Measurements from ENCODE around the gene DDX31.
A peak's percentile ranks its signal among the peaks of the same experiment; 100 is the strongest.

Gene DDX31

DNA sequence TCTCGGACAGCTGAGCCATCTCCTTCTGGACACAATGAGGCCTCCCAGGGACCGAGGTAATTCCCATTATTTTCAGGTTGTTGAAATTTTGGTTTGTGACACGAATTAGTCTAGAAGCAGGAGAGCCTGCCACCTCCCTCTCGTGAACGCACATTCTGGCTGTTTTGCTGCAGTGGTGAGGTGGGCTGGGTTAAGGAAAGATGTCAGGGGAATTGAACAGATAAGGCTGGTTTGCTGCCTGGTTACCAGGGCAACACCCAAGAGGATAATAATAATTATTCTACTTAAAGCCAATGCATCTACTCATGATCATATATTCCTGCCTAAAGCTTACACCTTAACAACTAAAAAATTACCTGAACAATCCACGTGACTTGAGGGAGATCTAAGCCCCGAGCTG, 38.1 kb downstream of the DDX31 start:
- DNase-seq: peak in 1 of 2 experiments; percentile 42

DNA sequence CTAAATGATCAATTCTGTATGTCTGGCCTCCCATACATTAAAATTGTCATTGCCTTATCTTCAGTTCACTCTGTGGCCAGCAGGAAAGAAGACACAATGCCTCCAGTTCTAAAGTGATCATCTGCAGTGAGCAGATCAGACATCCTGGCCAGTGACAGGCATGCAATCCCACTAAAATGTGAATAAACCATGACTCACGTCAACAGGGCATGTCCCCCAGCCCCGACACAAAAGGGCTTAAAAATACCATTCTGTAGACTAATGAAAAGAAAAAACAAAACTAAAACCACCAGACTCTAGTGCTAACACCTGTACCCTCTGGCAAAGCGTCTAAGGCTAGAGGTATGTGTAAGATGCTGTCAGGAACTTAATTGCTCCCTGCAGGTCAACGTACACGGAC, 38.5 kb downstream of the DDX31 start:
- DNase-seq: peak in 1 of 2 experiments; percentile 53

DNA sequence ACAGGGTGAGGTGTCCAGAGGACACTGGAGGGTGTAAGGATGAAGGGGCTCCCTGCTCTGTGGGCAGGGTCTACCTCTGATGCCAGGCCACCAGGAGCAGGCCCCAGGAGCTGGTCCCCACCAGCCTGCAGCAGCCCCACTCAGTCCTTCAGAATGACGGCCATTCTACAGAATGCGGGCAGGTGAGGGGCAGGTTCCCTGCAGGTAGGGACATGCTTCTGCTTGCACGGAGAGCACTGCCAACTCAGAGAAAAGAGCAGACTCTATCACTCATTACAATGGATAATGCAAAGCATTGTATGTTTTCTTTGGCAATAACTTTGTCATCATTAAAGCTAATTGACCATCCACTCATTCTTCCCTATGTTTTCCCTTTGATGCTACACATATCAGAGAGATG, 39.0 kb downstream of the DDX31 start:
- peak in 1 of 2 experiments; percentile 61 for DNase-seq

GRCh38 chr9:132630116-132630515, 39.7 kb downstream of the DDX31 start:
- DNase-seq: no peak

- no peak for DNase-seq
Observed at GRCh38 chr9:132628746-132629145, 41.0 kb downstream of the DDX31 start.

DNA sequence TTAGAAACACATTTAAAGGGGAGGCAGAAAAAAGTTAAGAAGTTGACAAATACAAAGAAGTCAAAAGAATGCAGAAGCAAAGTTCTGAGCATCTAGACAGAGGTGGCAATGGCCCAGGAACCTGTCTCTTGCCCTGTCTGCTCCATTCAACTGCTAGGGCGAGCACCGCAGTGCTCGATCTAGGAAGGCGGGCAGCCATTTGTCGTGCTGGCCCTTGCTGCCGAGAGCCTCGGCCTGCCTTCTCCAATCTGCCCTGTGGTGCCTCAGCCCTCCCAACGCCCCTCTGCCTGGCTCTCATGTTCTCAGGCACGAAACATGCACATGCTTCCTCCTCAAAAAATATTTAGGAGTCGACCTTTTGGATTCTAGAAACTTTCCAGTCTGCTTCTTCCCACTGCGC, 42.2 kb downstream of the DDX31 start:
- no peak for DNase-seq

DNA sequence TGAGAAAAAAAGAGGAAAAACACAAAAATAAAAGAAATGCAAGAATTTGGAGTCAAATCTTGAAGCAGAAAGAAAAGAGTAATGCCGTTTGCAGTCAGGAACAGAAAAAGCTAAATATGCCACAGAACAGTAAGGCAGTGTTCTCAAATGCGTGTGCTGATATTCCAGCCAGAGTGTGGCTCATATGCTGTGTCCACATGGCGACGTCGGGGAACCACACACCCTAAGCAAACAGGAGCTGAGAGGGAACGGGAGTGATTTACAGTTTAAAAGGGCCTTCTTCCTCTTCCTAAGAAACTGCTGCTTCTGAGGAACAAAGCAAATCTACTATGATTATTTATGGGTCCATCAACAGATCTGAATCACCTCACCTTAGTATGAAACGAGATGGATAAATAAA, 42.7 kb downstream of the DDX31 start:
- no peak for DNase-seq

DNA sequence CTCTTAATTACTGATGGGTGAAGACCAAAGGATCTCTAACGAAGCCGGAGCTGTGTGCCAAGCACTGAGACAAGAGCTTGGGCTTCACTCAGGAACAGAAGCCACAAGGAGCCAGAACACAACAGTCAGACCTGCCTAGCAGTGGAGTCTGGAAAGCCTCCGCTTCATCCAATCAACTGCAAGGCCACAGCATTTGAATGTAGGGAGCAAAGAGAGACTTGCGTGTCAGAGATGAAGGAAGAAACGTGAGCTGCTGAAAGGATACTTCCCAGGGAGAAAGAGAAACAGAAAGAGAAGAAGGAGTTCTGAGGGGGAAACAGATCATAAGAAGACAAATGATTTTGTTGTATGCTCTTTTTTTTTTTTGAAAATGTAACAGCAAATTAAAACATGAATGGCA, 43.5 kb downstream of the DDX31 start:
- DNase-seq: no peak

GRCh38 chr9:132622159-132622558, 47.6 kb downstream of the DDX31 start:
- DNase-seq: no peak

DNA sequence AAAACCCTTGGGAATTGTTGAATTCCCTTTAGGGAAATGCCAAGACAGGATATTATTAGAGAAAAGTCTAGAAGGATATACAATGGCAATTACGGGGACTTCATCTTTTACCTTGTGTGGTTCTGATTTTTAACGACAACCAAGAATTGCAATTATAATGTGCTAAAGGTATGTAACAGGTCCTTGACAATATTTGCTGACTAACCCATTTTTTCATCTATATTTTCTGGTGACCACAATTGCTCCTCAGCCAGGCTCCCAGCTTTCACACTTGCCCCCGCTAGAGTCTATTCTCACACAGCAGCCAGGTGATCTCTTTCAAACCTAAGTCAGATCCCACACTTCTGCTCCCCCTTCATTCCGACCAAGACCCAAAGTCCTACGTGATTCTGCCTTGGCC, 53.1 kb downstream of the DDX31 start:
- DNase-seq: no peak

GRCh38 chr9:132615774-132616173, 54.0 kb downstream of the DDX31 start:
- DNase-seq: no peak

GRCh38 chr9:132614324-132614723, 55.5 kb downstream of the DDX31 start:
- DNase-seq: no peak

GRCh38 chr9:132610661-132611060, 59.1 kb downstream of the DDX31 start:
- DNase-seq: no peak

DNA sequence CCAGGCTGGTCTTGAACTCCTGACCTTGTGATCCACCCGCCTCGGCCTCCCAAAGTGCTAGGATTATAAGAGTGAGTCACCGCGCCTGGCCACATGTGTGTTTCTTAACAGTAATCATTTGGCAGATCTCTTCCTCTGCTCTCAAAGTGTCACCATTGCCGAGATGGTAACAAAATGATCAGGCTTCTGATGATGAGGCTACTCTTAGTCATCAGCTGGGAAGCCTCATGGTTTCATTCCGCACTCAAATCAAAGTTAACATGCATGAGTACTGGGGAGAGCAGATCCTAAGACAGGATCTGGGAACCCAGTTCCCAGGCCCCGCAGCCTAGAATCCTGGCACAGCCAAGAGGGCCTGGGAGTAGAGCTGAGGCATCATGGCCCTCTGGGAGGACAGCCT, 60.0 kb downstream of the DDX31 start:
- no peak for DNase-seq

DNA sequence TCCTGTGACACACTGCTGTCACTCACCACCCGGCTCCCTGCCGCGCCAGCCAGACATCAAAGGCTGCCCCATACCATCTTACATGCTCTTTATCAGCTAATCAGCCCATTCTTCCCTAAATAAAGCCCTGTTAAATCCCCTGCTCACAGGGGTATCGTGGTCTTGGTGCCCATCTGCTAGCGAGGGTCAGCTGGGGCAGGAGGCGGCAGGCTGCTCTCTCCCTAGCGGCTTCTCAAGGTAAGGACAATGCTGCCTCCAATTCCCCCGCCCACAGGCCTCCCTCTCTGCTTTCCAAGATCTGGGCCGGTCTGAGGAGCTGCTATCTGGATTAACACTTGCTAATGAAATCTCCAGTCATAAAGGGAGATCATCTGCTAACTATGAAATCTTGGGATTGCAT, 60.6 kb downstream of the DDX31 start:
- no peak for DNase-seq

GRCh38 chr9:132606066-132606465, 63.7 kb downstream of the DDX31 start:
- DNase-seq: no peak

DNA sequence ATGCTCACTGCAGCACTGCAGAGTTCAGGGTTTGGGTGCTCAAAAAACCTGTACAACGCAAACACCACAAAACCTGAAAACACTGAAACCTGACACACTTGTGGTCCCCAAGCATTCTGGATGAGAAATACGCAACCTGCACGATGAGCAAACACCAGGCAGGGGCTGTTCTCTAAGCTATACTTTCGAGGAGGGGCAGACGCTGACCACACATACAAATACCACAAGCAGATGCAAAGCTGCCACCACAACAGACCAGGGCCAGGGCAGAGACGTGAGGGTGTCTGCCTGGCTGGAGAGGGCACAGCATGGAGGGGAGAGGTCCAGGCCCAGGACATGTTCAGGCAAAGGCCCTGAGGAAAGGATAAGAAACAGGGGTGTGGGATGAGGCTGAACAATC, 64.4 kb downstream of the DDX31 start:
- DNase-seq: no peak

DNA sequence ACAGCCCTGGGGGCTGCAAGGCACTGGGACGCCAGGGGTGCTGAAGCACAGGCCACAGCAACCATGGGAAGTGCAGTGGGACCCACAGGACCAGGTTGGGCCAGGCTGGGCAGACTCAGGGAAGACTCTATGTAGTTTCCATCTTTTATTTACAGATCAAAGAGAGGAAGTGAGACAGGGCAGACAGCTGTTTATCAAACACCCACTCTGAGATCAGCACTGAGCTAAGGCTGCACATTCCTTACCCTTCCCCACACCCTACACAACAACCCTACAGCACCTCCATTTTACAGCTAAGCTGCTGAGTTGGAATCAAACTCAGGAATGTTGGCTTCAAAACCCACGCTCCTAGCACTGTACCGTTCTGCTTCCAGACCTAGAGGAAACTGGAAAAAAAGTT, 67.6 kb downstream of the DDX31 start:
- no peak for DNase-seq

GRCh38 chr9:132600326-132600984, 69.3 kb downstream of the DDX31 start:
- DNase-seq: no peak

- no peak for DNase-seq
Observed at GRCh38 chr9:132597073-132597775, 72.6 kb downstream of the DDX31 start.

- no peak for DNase-seq
Observed at GRCh38 chr9:132596200-132596599, 73.6 kb downstream of the DDX31 start.

DNA sequence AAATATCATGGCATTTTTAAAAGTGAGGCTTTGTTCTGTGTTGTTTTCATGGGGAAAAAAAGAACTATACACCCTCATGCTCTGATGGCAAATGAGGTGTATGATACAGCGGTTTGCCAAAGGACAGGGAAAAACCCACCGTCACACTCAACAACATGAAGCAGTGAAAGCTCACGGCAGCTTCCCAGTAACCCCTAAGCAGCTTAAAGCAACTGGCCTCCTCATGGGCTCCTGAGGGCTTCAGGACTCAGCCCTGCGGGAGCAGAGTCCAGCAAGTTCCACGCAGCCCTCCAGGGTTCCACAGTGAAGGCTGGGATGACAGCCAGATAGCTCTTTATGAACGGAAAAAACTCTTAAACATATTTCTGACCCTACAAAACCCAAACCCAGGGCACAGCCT, 74.5 kb downstream of the DDX31 start:
- no peak for DNase-seq

- DNase-seq: no peak
Observed at GRCh38 chr9:132594412-132594811, 75.4 kb downstream of the DDX31 start.

GRCh38 chr9:132592451-132592850, 77.3 kb downstream of the DDX31 start:
- no peak for DNase-seq

- no peak for DNase-seq
Observed at GRCh38 chr9:132591751-132592314, 78.0 kb downstream of the DDX31 start.
